HK-2 (cell line): ENCODE results near the gene CDK5R1.

ENCODE experiments used
- DNase-seq: peaks from one replicate; pipeline ENCODE4 v3.0.0-alpha.2; 2018; ENCODE audit not compliant: unreplicated experiment

Gene CDK5R1

GRCh38 chr17:32470405-32471167 lies 16.2 kb upstream of the CDK5R1 start:
- no peak for DNase-seq

GRCh38 chr17:32471652-32472051 lies 15.1 kb upstream of the CDK5R1 start:
- DNase-seq, result no peak

- no peak for DNase-seq
Measured at GRCh38 chr17:32475258-32475657, 11.5 kb upstream of the CDK5R1 start.

- no peak for DNase-seq
Measured at GRCh38 chr17:32477220-32477619, 9.6 kb upstream of the CDK5R1 start.

GRCh38 chr17:32479074-32479617 lies 7.6 kb upstream of the CDK5R1 start:
- no peak for DNase-seq

- DNase-seq, result no peak
Measured at GRCh38 chr17:32481193-32481592, 5.6 kb upstream of the CDK5R1 start.

GRCh38 chr17:32482568-32483320 lies 4.0 kb upstream of the CDK5R1 start:
- DNase-seq, result no peak

- DNase-seq, result no peak
Measured at GRCh38 chr17:32483451-32484019, 3.3 kb upstream of the CDK5R1 start.

GRCh38 chr17:32484041-32484461 lies 2.7 kb upstream of the CDK5R1 start:
- no peak for DNase-seq

- no peak for DNase-seq
Measured at GRCh38 chr17:32484628-32485027, 2.2 kb upstream of the CDK5R1 start.

GRCh38 chr17:32485261-32486110 lies 1.3 kb upstream of the CDK5R1 start:
- DNase-seq, result no peak

GRCh38 chr17:32486111-32486700 lies 587 bp upstream of the CDK5R1 start:
- DNase-seq, result peak; percentile 78

GRCh38 chr17:32487473-32488176 lies 832 bp downstream of the CDK5R1 start:
- DNase-seq, result no peak

GRCh38 chr17:32488177-32488542 lies 1.4 kb downstream of the CDK5R1 start:
- no peak for DNase-seq

GRCh38 chr17:32488604-32489180 lies 1.9 kb downstream of the CDK5R1 start:
- no peak for DNase-seq

GRCh38 chr17:32489320-32490100 lies 2.7 kb downstream of the CDK5R1 start:
- no peak for DNase-seq

GRCh38 chr17:32490101-32490482 lies 3.3 kb downstream of the CDK5R1 start:
- DNase-seq, result no peak

GRCh38 chr17:32491371-32492263 lies 4.8 kb downstream of the CDK5R1 start:
- DNase-seq, result no peak

- DNase-seq, result no peak
Measured at GRCh38 chr17:32492264-32492589, 5.4 kb downstream of the CDK5R1 start.
